Adrenal gland (tissue), 5 donors: Measurements from ENCODE around the gene EHBP1.

ENCODE experiments used
- POLR2A ChIP-seq, 2 donors: fragments of 450-650 bp; IDR thresholded peaks; one replicate each; pipeline ENCODE4 v1.6.1; 2017; ENCODE audit warnings: antibody characterized with exemption in 2 of 2, mild to moderate bottlenecking in 2 of 2, moderate library complexity in 1 of 2
- TF ChIP-seq, protein P1 (sequence below), 6 experiments: fragments of 450-650 bp in 4 of 6; fragments of 200-600 bp in 2 of 6; sonication (generic) in 1 of 6; IDR thresholded peaks; 1 replicate in 5 of 6; 2 replicates in 1 of 6; pipeline versions ENCODE4 v1.5.1 to v1.8.0; 2016 to 2021; ENCODE audit warnings: antibody characterized with exemption in 6 of 6, mild to moderate bottlenecking in 2 of 6, moderate library complexity in 1 of 6
- donor health status: DM: no; HTN: no; CAD: no.

DNA sequence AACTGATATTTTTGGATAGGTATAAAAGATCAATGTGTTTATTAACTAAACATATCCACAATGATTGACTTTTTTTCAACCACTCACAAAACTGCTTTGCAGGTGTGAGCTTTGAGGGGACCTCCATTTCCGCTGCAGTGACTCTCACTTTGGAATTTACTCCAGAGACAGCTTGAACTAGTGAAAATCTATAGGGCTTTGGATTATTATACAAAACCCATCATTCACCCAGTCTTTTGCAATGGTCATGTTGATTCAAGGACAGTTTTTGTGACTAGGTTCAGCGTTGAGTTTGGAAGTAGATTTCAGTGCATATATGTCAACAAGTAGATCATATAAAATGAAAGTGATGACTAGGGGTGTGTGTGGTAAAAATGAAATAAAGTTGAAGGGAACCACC is 87.7 kb downstream of the EHBP1 start:
- TF ChIP-seq POLR2A (IDR thresholded peaks at IDR 0.05), result no peak
- TF ChIP-seq, protein P1, sequence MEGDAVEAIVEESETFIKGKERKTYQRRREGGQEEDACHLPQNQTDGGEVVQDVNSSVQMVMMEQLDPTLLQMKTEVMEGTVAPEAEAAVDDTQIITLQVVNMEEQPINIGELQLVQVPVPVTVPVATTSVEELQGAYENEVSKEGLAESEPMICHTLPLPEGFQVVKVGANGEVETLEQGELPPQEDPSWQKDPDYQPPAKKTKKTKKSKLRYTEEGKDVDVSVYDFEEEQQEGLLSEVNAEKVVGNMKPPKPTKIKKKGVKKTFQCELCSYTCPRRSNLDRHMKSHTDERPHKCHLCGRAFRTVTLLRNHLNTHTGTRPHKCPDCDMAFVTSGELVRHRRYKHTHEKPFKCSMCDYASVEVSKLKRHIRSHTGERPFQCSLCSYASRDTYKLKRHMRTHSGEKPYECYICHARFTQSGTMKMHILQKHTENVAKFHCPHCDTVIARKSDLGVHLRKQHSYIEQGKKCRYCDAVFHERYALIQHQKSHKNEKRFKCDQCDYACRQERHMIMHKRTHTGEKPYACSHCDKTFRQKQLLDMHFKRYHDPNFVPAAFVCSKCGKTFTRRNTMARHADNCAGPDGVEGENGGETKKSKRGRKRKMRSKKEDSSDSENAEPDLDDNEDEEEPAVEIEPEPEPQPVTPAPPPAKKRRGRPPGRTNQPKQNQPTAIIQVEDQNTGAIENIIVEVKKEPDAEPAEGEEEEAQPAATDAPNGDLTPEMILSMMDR (IDR thresholded peaks at IDR 0.05), result no peak
